Activated naive CD4-positive, alpha-beta T cell treated with anti-CD3 and anti-CD28 coated beads, Interleukin-2, amount 50 U/mL, for 16 hours (primary cell): ENCODE measurements around the gene SSH2.

ENCODE experiments used
- DNase-seq: peaks from one replicate; pipeline ENCODE4 v3.0.0-alpha.2; 2020

Gene SSH2

GRCh38 chr17:29583324-29584248 lies 346.4 kb downstream of the SSH2 start:
- peak; percentile 8 for DNase-seq

DNA sequence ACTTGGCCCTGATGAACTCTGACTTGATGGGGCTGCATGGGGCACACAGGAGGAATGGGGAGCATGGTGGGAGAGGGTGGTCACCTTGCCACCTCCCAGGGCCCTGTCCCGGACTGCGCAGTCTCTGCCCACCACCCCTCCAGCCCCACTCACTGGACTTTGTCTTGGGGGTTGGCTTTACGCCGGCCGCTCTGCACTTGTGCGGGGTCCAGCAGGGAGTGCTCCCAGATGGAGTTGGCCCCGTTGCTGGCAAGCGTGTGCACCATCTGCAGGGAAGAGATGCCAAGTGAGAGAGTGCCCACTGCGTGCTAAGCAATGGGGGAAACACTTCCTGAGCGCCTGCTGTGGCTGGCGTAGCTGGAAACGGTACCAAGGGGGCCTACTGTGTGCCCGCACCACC lies 347.3 kb downstream of the SSH2 start:
- peak; percentile 9 for DNase-seq

GRCh38 chr17:29582254-29582765 lies 347.7 kb downstream of the SSH2 start:
- no peak for DNase-seq

DNA sequence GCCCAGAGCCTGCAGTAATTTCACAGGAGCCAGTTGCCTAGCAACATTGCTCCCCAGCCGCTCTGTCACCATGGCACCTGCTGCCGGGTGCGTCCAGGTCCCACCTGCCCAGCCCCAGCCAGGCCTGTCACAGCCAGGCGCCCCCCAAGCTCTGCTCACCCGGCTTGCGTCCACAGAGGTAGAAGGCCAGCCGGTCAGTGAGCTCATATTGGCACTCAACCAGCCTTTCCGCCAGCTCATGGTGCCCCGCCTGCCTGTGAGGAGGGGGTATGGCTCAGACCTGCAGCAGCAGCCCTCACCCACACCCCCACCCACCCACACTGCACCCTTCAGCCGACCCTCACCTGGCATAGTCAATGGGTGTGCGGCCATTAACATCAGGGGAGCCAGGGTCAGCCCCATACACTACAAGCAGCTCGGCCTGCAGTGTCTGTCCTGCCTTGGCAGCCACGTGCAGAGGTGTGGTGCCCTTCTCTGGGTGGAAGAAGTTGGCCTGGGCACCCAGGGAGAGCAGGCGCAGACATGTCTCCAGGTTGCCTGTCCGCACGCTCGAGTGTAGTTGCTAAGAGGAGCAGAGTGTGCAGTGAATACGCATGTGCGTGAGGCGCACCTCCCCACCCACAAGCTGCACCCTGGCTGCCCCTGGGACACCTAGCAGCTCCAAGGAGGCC lies 348.3 kb downstream of the SSH2 start:
- no peak for DNase-seq

- peak; percentile 93 for DNase-seq
Observed at GRCh38 chr17:29579866-29580771, 349.9 kb downstream of the SSH2 start.

- DNase-seq = no peak
Observed at GRCh38 chr17:29578626-29579485, 351.2 kb downstream of the SSH2 start.

DNA sequence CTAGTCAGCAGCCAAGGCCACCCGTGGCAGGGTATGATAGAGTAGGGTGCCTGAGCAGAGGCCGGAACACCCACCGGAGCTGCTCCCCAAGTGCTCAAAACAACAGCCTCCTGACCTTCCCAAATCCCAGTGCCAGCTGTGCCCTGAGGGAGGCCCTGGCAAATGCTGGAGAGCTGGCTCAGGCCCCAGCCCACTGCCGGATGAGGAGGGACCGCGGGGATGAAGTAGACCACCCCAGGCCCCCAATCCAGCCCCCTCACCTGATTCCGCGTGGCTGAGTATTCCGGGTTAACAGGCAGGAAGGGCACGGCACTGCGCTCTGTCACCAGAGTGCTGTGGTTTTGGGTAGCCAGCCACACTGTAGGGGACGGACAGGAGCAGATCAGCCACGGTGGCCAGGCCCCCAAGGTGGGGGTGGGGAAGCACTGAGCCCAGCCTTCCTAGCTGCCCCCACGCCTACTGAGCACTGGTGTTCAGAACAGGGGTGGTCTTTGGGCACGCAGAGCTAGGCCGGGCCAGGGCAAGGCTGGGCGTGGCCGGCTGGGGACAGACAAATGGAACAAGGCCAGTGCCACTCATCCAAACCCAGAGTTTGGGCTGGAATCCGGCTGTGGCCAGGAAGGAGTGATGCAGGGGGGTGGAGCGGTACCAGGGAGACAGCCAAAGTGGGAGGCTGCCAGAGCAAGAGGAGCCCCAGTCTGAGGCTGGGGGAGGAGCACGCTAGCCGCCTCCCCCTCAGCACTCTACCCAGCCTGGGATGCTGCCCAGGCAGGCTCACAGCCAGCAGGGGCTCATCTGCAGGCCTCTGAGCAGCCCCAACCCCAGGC lies 352.4 kb downstream of the SSH2 start:
- DNase-seq = no peak

GRCh38 chr17:29577001-29577370 lies 353.0 kb downstream of the SSH2 start:
- DNase-seq = no peak

DNA sequence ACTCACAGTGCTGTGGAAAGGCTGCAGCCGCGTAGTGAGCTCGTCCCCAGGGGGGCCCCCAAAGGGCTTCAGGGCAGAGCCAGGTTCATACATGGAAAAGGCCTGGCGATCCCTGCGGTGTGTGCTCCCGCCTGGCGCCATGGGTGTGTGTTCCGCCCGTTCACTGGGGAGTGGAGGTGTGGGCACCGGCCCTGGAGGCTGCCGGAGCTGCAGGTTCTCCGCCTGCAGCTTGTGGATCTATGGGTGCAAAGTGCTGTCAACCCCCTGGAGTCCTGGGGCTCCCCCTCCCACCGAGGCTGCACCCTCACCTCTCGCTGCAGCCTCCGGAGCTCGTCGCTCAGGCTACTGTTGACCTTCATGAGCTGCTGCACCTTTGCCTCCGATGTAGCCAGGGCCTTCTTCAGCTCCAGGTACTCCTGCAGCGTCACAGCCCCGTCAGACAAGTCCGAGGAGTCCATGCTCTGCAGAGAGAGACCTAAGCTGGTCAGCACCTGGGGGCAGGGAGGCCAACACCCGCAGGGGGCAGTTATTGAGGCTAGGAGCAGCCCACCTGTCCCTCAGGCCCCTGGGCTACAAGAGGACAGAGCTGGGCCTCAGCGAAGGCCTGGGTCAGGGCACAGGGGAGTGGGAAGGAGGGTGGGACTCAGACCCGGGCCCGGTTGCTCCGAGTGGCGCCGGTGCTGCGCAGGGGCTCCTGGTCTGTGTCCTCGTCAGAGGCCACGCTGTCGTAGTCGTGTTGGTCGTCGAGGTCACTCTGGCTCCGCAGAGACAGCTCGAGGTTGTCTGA lies 353.6 kb downstream of the SSH2 start:
- peak; percentile 10 for DNase-seq
